GM12875 (cell line): ENCODE measurements around the gene JUNB.

Experiments
- H3K4me3 ChIP-seq: one replicate; pipeline ENCODE4 v1.5.1; 2011; ENCODE audit warnings: low read depth, low read length, control low read depth
- TF ChIP-seq, protein P1 (sequence below): IDR thresholded peaks from 2 replicates; pipeline ENCODE4 v1.5.1; 2011; ENCODE audit warnings: low read depth, mild to moderate bottlenecking, control low read depth, inconsistent platforms, low read length, moderate library complexity, borderline replicate concordance; ENCODE audit not compliant: insufficient read depth

The JUNB gene

GRCh38 chr19:12785431-12786031 is 5.8 kb upstream of the JUNB start:
- peak overlapping the region; percentile 15 for H3K4me3 ChIP-seq

DNA sequence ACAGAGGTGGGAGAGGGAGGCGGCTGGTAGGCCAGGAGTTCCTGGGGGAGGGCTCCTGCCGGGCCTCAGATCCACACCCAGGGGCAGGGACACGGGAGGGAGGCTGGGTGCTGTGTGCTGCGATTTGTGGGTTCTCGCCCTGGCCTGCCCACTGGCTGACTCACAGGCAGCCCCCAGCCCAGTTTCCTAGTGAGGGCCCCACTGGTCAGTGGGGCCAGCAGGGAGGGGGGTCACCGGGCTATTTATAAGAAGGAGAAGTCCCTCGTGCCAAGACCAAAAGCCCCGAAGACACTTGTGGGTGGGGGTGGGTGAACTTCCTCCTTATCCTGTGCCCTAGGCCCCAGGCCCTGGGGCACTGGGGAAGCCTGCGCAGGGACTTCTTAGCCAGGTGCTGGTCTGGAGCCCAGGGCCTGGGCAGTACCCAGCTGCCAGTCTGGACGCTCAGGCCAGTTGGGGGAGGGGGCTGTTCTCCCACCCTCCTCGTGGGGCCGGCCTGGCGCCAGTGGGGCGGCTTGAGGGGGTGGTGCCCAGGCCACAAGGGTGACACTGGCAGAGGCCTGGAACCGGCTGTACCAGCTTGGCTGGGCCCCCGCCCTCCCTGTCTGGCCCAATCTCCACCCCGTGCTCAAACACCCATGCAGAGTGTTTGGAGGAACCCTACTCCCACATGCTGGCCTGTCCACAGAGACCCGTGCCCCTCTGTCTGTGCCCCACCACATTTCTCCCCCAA is 5.0 kb upstream of the JUNB start:
- no peak overlapping the region for H3K4me3 ChIP-seq
- TF ChIP-seq, protein P1, sequence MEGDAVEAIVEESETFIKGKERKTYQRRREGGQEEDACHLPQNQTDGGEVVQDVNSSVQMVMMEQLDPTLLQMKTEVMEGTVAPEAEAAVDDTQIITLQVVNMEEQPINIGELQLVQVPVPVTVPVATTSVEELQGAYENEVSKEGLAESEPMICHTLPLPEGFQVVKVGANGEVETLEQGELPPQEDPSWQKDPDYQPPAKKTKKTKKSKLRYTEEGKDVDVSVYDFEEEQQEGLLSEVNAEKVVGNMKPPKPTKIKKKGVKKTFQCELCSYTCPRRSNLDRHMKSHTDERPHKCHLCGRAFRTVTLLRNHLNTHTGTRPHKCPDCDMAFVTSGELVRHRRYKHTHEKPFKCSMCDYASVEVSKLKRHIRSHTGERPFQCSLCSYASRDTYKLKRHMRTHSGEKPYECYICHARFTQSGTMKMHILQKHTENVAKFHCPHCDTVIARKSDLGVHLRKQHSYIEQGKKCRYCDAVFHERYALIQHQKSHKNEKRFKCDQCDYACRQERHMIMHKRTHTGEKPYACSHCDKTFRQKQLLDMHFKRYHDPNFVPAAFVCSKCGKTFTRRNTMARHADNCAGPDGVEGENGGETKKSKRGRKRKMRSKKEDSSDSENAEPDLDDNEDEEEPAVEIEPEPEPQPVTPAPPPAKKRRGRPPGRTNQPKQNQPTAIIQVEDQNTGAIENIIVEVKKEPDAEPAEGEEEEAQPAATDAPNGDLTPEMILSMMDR = no peak

More at GRCh38 chr19:12785431-12786031, 5.8 kb upstream of the JUNB start:
- TF ChIP-seq, protein P1 = no peak

DNA sequence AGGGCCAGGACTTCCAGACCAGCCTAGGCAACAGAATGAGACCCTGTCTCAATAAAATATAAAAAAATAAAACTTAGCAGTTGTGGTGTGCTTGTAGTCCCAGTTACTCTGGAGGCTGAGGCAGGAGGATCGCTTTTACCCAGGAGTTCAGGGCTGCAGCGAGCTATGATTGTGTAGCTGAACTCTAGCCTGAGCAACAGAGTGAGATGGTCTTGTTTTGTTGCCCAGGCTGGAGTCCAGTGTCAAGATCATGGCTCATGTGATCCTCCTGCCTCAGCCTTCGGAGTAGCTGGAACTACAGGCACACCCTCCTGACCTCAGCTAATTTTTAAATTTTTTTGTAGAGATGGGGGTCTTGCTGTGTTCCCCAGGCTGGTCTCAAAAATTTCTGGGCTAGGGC is 4.3 kb upstream of the JUNB start:
- TF ChIP-seq, protein P1 = no peak
- H3K4me3 ChIP-seq = no peak overlapping the region

DNA sequence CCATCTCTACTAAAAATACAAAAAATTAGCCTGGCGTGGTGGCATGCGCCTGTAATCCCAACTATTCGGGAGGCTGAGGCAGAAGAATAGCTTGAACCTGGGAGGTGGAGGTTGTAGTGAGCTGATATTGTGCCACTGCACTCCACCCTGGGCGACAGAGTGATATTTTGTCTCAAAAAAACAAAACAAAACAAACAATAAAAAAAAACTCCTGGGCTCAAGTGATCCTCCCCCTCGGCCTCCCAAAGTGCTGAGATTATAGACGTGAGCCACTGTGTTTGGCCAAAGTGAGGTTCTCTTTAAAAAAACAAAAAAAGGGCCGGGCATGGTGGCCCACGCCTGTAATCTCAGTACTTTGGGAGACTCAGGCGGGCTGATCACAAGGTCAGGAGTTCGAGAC is 3.8 kb upstream of the JUNB start:
- H3K4me3 ChIP-seq = no peak overlapping the region
- TF ChIP-seq, protein P1 = no peak

GRCh38 chr19:12788042-12788681 is 3.1 kb upstream of the JUNB start:
- TF ChIP-seq, protein P1 = no peak
- peak overlapping the region; percentile 95 for H3K4me3 ChIP-seq

- H3K4me3 ChIP-seq = peak overlapping the region; percentile 95
- TF ChIP-seq, protein P1 = no peak
Observed at GRCh38 chr19:12788682-12789097, 2.6 kb upstream of the JUNB start.
